B cell (primary cell): ENCODE measurements around the gene YIPF2.
"Not testable (repeated sequence)": the region's sequence is repeated elsewhere in the genome, so short reads cannot be mapped to it uniquely, and the experiment has no call there.

ENCODE experiments used
- EZH2 ChIP-seq: IDR thresholded peaks from 2 replicates; pipeline ENCODE4 v1.6.1; 2012; ENCODE audit warnings: borderline replicate concordance, low read depth, mild to moderate bottlenecking, moderate library complexity, low read length; ENCODE audit not compliant: insufficient read depth, poor library complexity, severe bottlenecking
- TF ChIP-seq, protein P1 (sequence below): fragments of 200-600 bp; IDR thresholded peaks from one replicate; pipeline ENCODE4 v1.8.0; 2022; ENCODE audit warnings: antibody characterized with exemption, mild to moderate bottlenecking

DNA sequence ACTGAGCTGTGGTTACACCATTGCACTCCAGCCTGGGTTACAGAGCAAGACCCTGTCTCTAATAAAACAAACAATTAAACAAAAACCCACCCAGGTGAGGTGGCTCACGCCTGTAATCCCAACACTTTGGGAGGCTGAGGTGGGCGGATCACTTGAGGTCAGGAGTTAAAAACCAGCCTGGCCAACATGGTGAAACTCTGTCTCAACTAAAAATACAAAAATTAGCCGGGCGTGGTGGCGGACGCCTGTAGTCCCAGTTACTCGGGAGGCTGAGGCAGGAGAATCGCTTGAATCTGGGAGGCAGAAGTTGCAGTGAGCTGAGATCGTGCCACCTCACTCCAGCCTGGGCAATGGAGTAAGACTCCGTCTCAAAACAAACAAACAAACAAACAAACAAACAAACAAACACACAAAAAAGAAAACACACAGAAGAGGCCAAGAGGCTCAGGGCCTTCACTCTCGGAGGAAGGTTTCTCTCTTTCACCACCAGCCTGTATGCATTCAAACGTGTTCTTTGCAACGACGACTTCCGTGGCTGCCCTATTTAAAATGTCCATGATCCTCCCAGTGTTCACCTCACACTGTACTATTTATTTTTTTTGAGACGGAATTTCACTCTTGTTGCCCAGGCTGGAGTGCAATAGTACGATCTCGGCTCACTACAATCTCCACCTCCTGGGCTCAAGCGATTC, 31.0 kb upstream of the YIPF2 start:
- TF ChIP-seq, protein P1, sequence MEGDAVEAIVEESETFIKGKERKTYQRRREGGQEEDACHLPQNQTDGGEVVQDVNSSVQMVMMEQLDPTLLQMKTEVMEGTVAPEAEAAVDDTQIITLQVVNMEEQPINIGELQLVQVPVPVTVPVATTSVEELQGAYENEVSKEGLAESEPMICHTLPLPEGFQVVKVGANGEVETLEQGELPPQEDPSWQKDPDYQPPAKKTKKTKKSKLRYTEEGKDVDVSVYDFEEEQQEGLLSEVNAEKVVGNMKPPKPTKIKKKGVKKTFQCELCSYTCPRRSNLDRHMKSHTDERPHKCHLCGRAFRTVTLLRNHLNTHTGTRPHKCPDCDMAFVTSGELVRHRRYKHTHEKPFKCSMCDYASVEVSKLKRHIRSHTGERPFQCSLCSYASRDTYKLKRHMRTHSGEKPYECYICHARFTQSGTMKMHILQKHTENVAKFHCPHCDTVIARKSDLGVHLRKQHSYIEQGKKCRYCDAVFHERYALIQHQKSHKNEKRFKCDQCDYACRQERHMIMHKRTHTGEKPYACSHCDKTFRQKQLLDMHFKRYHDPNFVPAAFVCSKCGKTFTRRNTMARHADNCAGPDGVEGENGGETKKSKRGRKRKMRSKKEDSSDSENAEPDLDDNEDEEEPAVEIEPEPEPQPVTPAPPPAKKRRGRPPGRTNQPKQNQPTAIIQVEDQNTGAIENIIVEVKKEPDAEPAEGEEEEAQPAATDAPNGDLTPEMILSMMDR: not testable (repeated sequence)
- TF ChIP-seq EZH2: not testable (repeated sequence)
